Measurements from ENCODE around the gene FBXW12.

Gene FBXW12

GRCh38 chr3:48407542-48408099 lies 35.6 kb downstream of the FBXW12 start:
- DNase-seq (ENCODE audit: low spot score), result no peak

- DNase-seq (ENCODE audit: low spot score), result no peak
Measured at GRCh38 chr3:48408823-48409281, 36.8 kb downstream of the FBXW12 start.

DNA sequence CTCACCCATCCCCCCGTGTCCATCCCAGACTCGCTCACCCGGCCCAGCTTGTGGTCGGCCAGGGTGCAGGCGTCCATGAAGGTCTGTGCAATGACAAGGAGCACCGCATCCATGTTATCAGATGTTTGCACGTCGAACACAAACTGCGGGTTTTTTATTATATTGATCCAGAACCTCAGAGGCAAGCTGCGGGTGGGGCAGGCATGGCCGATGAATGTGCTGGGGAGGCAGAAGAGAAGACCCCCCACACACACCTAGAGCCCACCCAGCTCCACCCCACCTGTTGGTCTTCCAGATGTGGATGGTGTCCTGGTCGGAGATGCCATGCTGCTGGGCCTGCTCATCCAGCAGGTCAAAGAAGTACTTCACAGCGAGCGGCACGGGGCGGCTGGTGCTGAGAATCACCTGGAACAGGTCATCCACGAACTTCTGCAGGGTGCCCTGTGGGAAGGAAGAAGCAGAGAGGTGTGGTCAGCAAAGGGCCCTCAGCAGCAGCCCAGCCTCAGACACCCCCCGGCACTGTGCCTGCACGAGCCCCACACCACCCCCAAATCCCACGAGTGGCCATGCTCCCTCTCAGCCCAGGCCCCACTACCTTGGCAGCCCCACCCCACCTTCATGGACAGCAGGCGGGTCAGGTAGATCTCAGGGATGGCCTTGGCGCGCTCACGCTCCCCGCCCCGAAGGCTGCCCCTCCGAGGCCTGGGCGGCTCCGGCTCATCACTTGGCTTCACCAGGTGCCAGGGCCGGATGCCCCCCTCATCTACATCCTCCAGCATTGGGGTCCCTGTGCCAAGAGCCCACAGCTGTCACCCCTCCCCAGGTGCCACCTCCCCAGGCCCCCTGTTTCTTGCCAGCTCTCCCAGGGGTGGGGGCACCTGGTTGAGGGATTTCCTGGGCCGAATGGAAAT lies 37.5 kb downstream of the FBXW12 start:
- no peak for DNase-seq (ENCODE audit: low spot score)

DNA sequence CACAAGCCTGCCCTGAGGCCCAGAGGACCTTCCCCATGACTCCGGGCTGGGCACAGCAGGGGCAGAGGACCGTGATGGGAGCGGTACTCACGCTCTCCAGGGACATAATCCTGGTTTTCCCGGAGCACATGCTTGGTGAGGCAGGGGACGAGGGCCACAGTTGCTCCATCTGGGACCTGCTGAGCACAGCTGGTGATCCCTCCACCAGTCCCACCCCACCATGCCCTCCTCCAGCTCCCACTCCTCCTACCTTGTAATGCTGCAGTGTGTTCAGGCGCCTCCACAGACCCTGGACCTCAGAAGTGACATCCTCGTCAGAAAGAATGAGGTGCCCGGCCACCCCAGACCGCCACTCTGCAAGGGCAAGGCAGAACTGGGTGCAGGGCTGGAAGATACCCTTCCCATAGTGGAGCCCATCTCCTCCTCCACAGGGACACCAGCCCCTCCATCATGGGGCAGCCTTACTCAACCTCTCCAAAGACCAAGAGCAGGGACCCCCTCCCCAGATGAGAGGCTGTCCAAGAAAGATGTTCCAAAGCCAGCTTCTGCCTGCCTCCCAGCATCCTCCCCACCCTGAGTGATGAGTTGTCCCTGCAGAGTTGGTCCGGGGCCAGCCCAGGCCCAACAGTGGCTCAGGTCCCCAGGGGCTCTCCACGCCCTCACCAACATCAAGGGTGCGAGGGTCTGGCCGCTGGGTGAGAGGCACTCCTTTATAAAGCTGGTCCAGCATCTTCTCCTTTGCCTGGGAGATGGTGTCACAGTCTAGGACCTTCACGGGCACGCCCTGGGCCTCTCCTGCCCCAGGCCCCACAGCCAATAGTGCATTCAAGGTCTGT lies 38.4 kb downstream of the FBXW12 start:
- DNase-seq (ENCODE audit: low spot score), result no peak

DNA sequence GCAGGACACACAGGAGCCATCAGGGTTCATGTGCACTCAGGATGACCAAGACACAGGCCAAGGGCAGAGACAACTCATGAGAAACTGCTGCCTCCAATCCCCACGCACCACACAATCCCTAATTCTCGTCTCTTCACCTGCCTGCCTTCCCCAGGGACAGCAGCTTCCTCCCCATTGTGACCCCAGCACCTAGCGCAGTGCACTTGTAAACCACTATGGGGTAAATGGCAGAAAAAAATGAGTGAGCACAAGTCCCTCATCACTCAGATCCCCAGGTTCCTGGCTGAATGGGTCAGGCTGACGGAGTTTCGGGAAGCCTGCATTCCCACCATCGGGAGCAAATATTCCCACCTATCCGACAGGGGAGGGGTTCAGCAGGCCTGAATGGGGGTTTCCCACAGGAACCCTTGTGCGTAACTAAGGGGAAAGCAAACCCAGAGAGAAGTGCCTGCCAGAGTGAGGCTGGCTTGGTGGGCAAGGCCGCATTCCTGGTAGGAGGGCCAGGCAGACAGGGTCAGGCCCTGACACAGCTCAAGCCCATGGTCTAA lies 39.1 kb downstream of the FBXW12 start:
- no peak for DNase-seq (ENCODE audit: low spot score)

DNA sequence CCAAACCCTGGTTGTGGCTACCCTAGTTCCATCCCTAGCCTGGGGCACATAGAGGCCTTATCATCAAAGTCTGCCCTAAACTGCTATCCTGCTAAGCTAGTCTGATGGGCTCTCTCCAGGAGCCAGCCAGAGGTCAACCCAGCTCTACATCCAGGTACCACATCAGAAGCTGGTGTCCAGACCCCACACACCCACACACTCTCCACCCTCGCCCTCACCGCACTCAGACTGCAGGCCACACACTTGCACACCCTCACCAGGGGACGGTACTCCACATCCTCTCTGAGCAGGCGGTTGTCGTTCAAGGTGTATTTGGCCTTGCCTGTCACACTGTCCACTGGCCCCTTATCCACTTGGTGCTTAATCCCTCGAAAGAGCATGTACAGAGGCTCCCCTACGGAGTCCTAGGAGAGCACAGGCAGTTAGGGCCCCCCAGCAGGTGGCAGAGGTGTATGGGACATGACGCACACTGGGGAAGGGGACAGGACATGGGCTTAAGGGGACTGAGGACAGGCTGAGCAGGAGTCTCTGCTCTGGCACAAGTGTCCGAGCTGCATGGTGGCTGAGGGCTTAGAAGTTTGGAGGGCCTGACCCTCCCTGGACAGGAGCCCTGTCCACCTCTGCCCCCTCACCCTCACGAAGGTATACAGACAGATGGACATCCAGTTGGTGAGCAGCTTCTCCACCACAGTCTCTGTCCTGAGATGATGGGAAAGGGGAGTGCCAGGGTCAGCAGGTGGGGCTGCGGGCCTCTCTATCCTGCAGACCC lies 39.8 kb downstream of the FBXW12 start:
- no peak for DNase-seq (ENCODE audit: low spot score)

DNA sequence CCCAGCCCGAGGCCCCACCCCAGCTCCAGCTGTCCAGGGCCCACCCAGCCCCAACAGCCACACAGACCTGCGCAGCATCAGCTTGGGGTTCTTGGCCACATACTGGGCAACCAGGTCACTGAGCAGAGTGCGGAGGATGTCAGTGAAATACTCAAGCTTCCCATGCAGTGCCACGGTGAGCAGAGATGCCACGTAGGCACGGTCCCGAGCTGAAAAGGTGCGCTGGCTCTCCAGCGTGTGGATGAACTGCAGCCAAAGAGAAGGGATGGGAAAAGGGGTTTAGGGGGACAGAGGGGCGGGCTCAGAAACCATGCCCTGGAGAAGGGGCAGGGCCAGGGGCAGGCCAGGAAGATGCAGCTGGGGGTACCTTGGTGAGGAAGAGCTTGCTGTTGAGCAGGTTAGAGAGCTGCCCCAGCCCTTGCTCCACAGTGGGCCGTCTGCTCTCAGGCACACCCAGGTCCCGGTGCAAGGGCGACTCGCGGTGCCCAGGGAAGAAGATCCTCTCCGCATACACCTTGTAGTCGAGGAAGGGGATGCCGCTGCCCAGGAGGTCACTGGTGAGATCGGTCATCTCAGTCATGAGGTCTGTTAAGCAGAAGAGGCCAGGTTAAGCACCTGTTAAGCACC lies 40.5 kb downstream of the FBXW12 start:
- DNase-seq (ENCODE audit: low spot score), result no peak

DNA sequence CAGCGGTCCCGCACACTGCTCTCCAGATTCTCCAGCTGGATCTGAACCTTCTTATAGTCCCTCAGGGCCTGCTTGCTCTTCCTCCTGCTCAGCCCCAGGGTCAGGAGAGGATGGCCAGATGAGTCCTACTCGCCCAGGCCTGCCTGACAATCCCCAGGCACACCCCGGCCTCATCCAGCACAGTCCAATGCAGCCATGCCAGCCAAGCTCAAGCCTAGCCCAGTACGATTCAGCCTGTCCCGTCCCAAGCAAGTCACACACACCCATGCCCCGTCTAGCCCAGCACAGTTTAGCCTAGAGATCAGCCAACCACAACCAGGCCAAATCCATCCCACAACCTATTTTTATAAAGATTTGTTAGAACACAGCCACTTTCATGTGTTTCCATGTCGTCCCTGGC lies 41.1 kb downstream of the FBXW12 start:
- no peak for DNase-seq (ENCODE audit: low spot score)

GRCh38 chr3:48413611-48414010 lies 41.6 kb downstream of the FBXW12 start:
- no peak for DNase-seq (ENCODE audit: low spot score)

- no peak for DNase-seq (ENCODE audit: low spot score)
Measured at GRCh38 chr3:48414376-48415250, 42.6 kb downstream of the FBXW12 start.

- DNase-seq (ENCODE audit: low spot score), result no peak
Measured at GRCh38 chr3:48415251-48415953, 43.4 kb downstream of the FBXW12 start.

DNA sequence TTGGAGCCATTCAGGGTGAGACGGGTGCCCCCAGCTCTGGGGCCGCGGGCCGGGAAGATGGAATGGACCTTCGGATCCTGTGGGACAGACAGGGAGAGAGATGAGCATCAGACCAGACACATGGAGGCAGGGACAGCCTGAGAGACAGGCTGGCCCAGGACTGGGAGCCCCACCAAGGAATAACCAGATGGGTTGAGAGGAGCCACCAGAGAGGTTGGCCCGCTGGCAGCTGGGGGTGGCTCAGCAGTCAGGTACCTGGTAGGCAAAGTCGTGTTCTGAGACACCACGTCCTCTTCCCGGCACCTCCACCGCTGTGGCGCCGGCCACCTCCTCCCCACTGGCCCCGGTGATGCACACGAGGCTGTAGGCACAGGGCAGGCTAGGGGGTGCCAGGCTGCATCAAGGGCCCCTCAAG lies 44.1 kb downstream of the FBXW12 start:
- no peak for DNase-seq (ENCODE audit: low spot score)

DNA sequence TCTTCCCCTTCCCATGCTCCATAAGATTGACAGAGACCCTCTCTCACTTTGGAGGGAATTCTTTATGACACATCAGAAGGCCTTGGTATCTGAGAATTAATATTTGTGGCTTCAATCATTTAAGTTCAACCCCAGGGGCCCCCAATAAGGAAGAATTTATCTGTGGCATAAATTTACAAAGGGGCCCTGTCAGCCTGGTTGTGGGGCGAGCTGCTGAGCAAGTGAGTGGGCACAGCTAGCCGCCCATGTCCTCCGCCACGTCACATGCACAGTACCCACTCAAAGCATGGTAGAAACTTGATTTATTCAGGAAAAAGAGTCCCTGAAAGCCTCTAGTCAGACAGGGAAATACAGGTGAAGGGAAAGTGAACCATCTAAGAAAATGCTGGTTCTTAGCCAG lies 44.5 kb downstream of the FBXW12 start:
- DNase-seq (ENCODE audit: low spot score), result no peak

- no peak for DNase-seq (ENCODE audit: low spot score)
Measured at GRCh38 chr3:48417529-48418108, 45.6 kb downstream of the FBXW12 start.

DNA sequence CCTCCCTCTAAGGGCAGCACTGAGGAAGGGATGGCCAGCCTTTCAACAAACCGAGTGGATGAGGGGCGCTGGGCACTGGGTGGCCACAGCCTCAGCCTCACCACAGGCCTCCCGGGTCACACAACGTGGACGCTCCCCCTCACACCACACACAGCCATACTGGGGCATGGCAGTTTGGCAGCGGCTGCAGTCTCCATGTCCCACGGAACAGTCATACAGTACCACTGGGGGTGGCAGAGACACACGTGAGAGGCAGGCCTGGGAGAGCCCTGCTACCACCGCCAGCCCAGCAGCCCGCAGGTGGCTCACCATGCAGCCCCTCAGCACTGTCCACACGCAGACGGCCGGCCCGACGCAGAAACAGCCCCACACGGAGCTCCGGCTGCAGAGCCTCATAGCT lies 46.1 kb downstream of the FBXW12 start:
- no peak for DNase-seq (ENCODE audit: low spot score)

DNA sequence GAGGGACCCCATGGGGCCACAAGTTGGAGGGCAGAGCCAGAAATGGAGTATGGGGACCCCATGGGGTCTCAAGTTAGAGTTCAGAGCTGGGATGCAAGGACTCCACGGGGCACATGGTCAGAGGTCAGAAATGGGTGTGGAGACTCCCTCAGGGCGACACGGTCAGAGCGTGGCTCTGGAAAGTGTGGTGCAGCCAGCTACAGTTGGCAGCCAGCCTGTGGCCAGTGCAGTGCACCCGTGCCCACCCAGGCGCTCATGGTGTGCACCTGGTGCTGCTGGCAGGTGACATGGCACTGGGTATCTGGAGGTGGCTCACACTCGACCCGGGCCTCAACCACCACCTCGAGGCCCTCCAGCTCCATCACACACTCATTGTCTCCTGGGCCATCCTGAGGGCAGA lies 46.6 kb downstream of the FBXW12 start:
- no peak for DNase-seq (ENCODE audit: low spot score)

GRCh38 chr3:48419149-48419548 lies 47.1 kb downstream of the FBXW12 start:
- DNase-seq (ENCODE audit: low spot score), result no peak

DNA sequence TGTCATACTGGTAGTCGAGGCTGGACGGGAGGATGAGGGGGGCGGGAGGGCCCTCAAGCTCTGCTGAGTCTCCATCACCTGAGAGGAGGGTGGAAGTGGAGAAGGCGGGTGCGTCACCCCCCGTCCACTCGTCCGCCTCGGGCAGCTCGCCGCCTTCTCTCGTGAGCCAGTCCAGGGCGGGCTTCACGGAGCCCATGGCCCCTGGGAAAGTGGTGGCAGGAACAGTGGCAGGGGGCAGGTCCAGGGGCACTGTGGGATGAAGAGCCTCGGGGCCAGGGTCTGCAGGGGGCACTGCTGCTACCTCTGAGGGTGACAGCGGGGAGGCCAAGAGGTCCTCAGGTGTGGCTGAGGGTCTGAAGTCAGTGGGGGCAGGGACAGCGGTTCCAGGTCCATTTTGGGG lies 47.6 kb downstream of the FBXW12 start:
- DNase-seq (ENCODE audit: low spot score), result no peak

GRCh38 chr3:48420561-48420960 lies 48.5 kb downstream of the FBXW12 start:
- DNase-seq (ENCODE audit: low spot score), result no peak

All from germinal center (tissue), 1 donor.